H1 (cell line): ENCODE data around the gene ATP7B. TPM values are rescaled to one million over a fixed set of nuclear protein-coding genes. Genes with fewer than 3 reads are reported as not detected.

Experiments
- CTCF ChIA-PET: fragments of 300-600 bp; sonication (Branson Sonifier 250); formaldehyde crosslinking; loops from one replicate; lab custom pipeline; 2021; ENCODE audit not compliant: partially characterized antibody; lab: Charles Lee
- POLR2A ChIA-PET: fragments of 300-600 bp; sonication (Branson Sonifier 250); formaldehyde crosslinking; loops from one replicate; lab custom pipeline; 2021; ENCODE audit warnings: inconsistent platforms; ENCODE audit not compliant: partially characterized antibody; lab: Charles Lee
- DNase-seq, 2 experiments: peaks; one replicate each; pipeline versions ENCODE4 v3.0.0 to v3.0.0-alpha.2; 2010 to 2022; ENCODE audit warnings: low spot score in 2 of 2, low read depth in 1 of 2, mixed read lengths in 1 of 2
- FAIRE-seq: peaks from 2 replicates; lab custom pipeline; 2011; peaks lifted over from hg19 to GRCh38; lab: Jason Lieb, UNC
- H2AFZ ChIP-seq: 2 replicates; pipeline ENCODE4 v1.8.1; 2012; ENCODE audit warnings: low read length, inconsistent platforms
- H2AK5ac ChIP-seq: 2 replicates; pipeline ENCODE4 v1.6.1; 2013; ENCODE audit warnings: low read depth, low read length
- H2BK120ac ChIP-seq: replicated peaks from 2 replicates; pipeline ENCODE3; 2013; ENCODE audit warnings: low read depth, low read length, inconsistent platforms
- H2BK12ac ChIP-seq: 2 replicates; pipeline ENCODE4 v1.6.1; 2013; ENCODE audit warnings: low read depth, low read length
- H2BK15ac ChIP-seq: 2 replicates; pipeline ENCODE4 v1.6.1; 2013; ENCODE audit warnings: low read length
- H2BK20ac ChIP-seq: 2 replicates; pipeline ENCODE4 v1.6.1; 2013; ENCODE audit warnings: low read length
- H2BK5ac ChIP-seq: 2 replicates; pipeline ENCODE4 v1.6.1; 2013; ENCODE audit warnings: low read depth, low read length
- H3K14ac ChIP-seq: 2 replicates; pipeline ENCODE4 v1.6.1; 2013; ENCODE audit warnings: inconsistent platforms; ENCODE audit not compliant: insufficient read length
- H3K18ac ChIP-seq: 2 replicates; pipeline ENCODE4 v1.6.1; 2013; ENCODE audit warnings: low read length; ENCODE audit errors: extremely low read depth
- H3K23ac ChIP-seq: 2 replicates; pipeline ENCODE4 v1.6.1; 2013; ENCODE audit warnings: inconsistent platforms; ENCODE audit not compliant: insufficient read length
- H3K23me2 ChIP-seq: 2 replicates; pipeline ENCODE4 v1.6.1; 2013; ENCODE audit warnings: low read depth, low read length
- H3K27ac ChIP-seq: 2 replicates; pipeline ENCODE4 v1.6.1; 2011; ENCODE audit warnings: low read depth, low read length, inconsistent platforms
- H3K27me3 ChIP-seq, 4 experiments: replicated peaks in 1 of 4; 1 replicate in 1 of 4; 2 replicates in 3 of 4; pipeline versions ENCODE4 v1.6.1 to v1.8.1; 2011 to 2013; ENCODE audit warnings: low read length in 3 of 4, mild to moderate bottlenecking in 3 of 4, inconsistent platforms in 2 of 4, mixed read lengths in 2 of 4, moderate library complexity in 1 of 4; ENCODE audit not compliant: control insufficient read depth in 3 of 4, insufficient read depth in 3 of 4; ENCODE audit errors: extremely low read depth in 1 of 4
- H3K36me3 ChIP-seq, 4 experiments: 2 replicates each; pipeline versions ENCODE4 v1.6.1 to v1.8.1; 2011 to 2013; ENCODE audit warnings: mild to moderate bottlenecking in 4 of 4, low read length in 3 of 4, moderate library complexity in 2 of 4, control low read depth in 1 of 4, inconsistent platforms in 1 of 4; ENCODE audit not compliant: insufficient read depth in 4 of 4, control insufficient read depth in 2 of 4
- H3K4ac ChIP-seq: replicated peaks from 2 replicates; pipeline ENCODE3; 2013; ENCODE audit warnings: low read length, low read depth, mixed read lengths, inconsistent platforms; ENCODE audit not compliant: insufficient read length
- H3K4me1 ChIP-seq, 4 experiments: replicated peaks in 1 of 4; 1 replicate in 1 of 4; 2 replicates in 3 of 4; pipeline versions ENCODE4 v1.6.1 to v1.8.1; 2011 to 2013; ENCODE audit warnings: low read length in 3 of 4, inconsistent platforms in 2 of 4, mixed read lengths in 1 of 4; ENCODE audit not compliant: insufficient read depth in 4 of 4, control insufficient read depth in 3 of 4
- H3K4me2 ChIP-seq, 2 experiments: 2 replicates each; pipeline versions ENCODE4 v1.6.1 to v1.8.1; 2011 to 2013; ENCODE audit warnings: low read depth in 2 of 2, low read length in 2 of 2, control low read depth in 1 of 2, inconsistent platforms in 1 of 2, mild to moderate bottlenecking in 1 of 2; ENCODE audit not compliant: insufficient read depth in 1 of 2
- H3K4me3 ChIP-seq, 4 experiments: fragments of 200-600, 300-600 bp in 1 of 4; sonication (generic), shearing (Covaris generic), sonication (Bioruptor Twin) in 1 of 4; 2 replicates each; pipeline versions ENCODE4 v1.5.1 to v1.8.1; 2011 to 2016; ENCODE audit warnings: low read length in 4 of 4, low read depth in 3 of 4, control low read depth in 2 of 4, inconsistent platforms in 2 of 4, mild to moderate bottlenecking in 2 of 4, mixed read lengths in 1 of 4, moderate library complexity in 1 of 4; ENCODE audit not compliant: insufficient read depth in 2 of 4; ENCODE audit errors: extremely low read depth in 1 of 4
- H3K56ac ChIP-seq: replicated peaks from 2 replicates; pipeline ENCODE3; 2013; ENCODE audit warnings: low read depth, mild to moderate bottlenecking, mixed read lengths, low read length, inconsistent platforms; ENCODE audit not compliant: insufficient read length
- H3K79me1 ChIP-seq: 2 replicates; pipeline ENCODE4 v1.6.1; 2013; ENCODE audit warnings: low read depth, low read length, control low read depth
- H3K79me2 ChIP-seq, 2 experiments: 2 replicates each; pipeline versions ENCODE4 v1.6.1 to v1.8.1; 2012 to 2013; ENCODE audit warnings: low read length in 2 of 2, mild to moderate bottlenecking in 2 of 2, inconsistent platforms in 1 of 2; ENCODE audit not compliant: insufficient read depth in 2 of 2, control insufficient read depth in 1 of 2
- H3K9ac ChIP-seq, 4 experiments: replicated peaks in 1 of 4; 1 replicate in 1 of 4; 2 replicates in 3 of 4; pipeline versions ENCODE4 v1.6.1 to v1.8.1; 2011 to 2013; ENCODE audit warnings: low read depth in 3 of 4, low read length in 3 of 4, control low read depth in 2 of 4, mild to moderate bottlenecking in 2 of 4, moderate library complexity in 2 of 4, inconsistent platforms in 1 of 4; ENCODE audit errors: extremely low read depth in 1 of 4
- H3K9me3 ChIP-seq, 2 experiments: 2 replicates each; pipeline versions ENCODE4 v1.6.1 to v1.8.1; 2012 to 2013; ENCODE audit warnings: mild to moderate bottlenecking in 2 of 2, moderate library complexity in 2 of 2, control low read depth in 1 of 2, inconsistent platforms in 1 of 2, low read depth in 1 of 2, low read length in 1 of 2, mixed read lengths in 1 of 2; ENCODE audit not compliant: insufficient read depth in 2 of 2
- H4K20me1 ChIP-seq, 2 experiments: replicated peaks in 1 of 2; 2 replicates each; pipeline versions ENCODE3 to v1.8.1; 2011 to 2013; ENCODE audit warnings: inconsistent platforms in 2 of 2, low read length in 2 of 2, mild to moderate bottlenecking in 1 of 2; ENCODE audit not compliant: insufficient read depth in 2 of 2, control insufficient read depth in 1 of 2
- H4K5ac ChIP-seq: 2 replicates; pipeline ENCODE4 v1.6.1; 2013; ENCODE audit warnings: low read length, low read depth, mixed read lengths, inconsistent platforms; ENCODE audit not compliant: insufficient read length
- H4K8ac ChIP-seq: 2 replicates; pipeline ENCODE4 v1.8.0; 2013; ENCODE audit warnings: mild to moderate bottlenecking, moderate library complexity, low read length, inconsistent platforms; ENCODE audit not compliant: insufficient read depth; ENCODE audit errors: extremely low read depth
- H4K91ac ChIP-seq: replicated peaks from 2 replicates; pipeline ENCODE3; 2013; ENCODE audit warnings: low read length, mixed read lengths, inconsistent platforms; ENCODE audit not compliant: insufficient read length
- CBX5 ChIP-seq: fragments of 300-800, 300-1000 bp; sonication (generic); IDR thresholded peaks from 2 replicates; pipeline ENCODE4 v1.7.1; 2016; ENCODE audit warnings: antibody characterized with exemption, low read length, low read depth
- CHD2 ChIP-seq: IDR thresholded peaks from 2 replicates; pipeline ENCODE4 v1.6.1; 2012; ENCODE audit warnings: low read length, improper control_type of control experiment
- CREB1 ChIP-seq: IDR thresholded peaks from 2 replicates; pipeline ENCODE4 v1.6.1; 2012; ENCODE audit warnings: inconsistent platforms
- CTCF ChIP-seq, 3 experiments: IDR thresholded peaks; 1 replicate in 2 of 3; 2 replicates in 1 of 3; pipeline versions ENCODE4 v1.5.1 to v1.6.1; 2011; ENCODE audit warnings: low read length in 3 of 3, mild to moderate bottlenecking in 3 of 3, inconsistent platforms in 2 of 3, low read depth in 1 of 3, moderate library complexity in 1 of 3; ENCODE audit not compliant: insufficient read depth in 1 of 3; ENCODE audit errors: control extremely low read depth in 1 of 3
- EP300 ChIP-seq, 2 experiments: IDR thresholded peaks; 1 replicate in 1 of 2; 2 replicates in 1 of 2; pipeline ENCODE4 v1.6.1; 2011 to 2012; ENCODE audit warnings: low read depth in 2 of 2, low read length in 2 of 2, mild to moderate bottlenecking in 2 of 2, borderline replicate concordance in 1 of 2, inconsistent platforms in 1 of 2, moderate library complexity in 1 of 2
- JUND ChIP-seq: IDR thresholded peaks from 2 replicates; pipeline ENCODE4 v1.6.1; 2011; ENCODE audit warnings: mild to moderate bottlenecking, improper control_type of control experiment, low read length
- KDM4A ChIP-seq: IDR thresholded peaks from one replicate; pipeline ENCODE4 v1.7.1; 2012; ENCODE audit warnings: low read depth, mild to moderate bottlenecking, moderate library complexity, low read length, inconsistent platforms; ENCODE audit not compliant: severe bottlenecking
- SP2 ChIP-seq: IDR thresholded peaks from 2 replicates; pipeline ENCODE4 v1.6.1; 2012; ENCODE audit warnings: mild to moderate bottlenecking, low read length, inconsistent platforms
- SRF ChIP-seq: IDR thresholded peaks from 2 replicates; pipeline ENCODE4 v1.6.1; 2011; ENCODE audit warnings: mild to moderate bottlenecking, low read depth, low read length, moderate library complexity
- TCF12 ChIP-seq: IDR thresholded peaks from 2 replicates; pipeline ENCODE4 v1.6.1; 2011; ENCODE audit warnings: low read depth, mild to moderate bottlenecking, low read length
- WGBS, 2 experiments: shearing (Covaris generic) in 1 of 2; methylation state at CpG; one replicate each; pipeline versions ENCODE4 v1.1.6 to v1.1.7; 2013 to 2015; ENCODE audit warnings: low lambda C conversion rate in 2 of 2, mixed read lengths in 2 of 2, inconsistent platforms in 1 of 2, low coverage in 1 of 2, missing lambda C conversion rate in 1 of 2; ENCODE audit not compliant: insufficient replicate concordance in 2 of 2, insufficient coverage in 1 of 2, insufficient read length in 1 of 2; ENCODE audit errors: extremely low coverage in 1 of 2, missing lambda C conversion rate in 1 of 2; 5-methylcytosine and 5-hydroxymethylcytosine counted together
- polyA plus RNA-seq, 7 experiments: library from polyadenylated mRNA; depleted of rRNA in 3 of 7; stranded (reverse) in 5 of 7; unstranded in 2 of 7; fragments of >200 nt in 5 of 7; fragments of 200-250 nt in 2 of 7; gene quantifications; 1 replicate in 5 of 7; 2 replicates in 1 of 7; 4 replicates in 1 of 7; pipeline versions ENCODE4 v1.2.1 to v1.2.3, GENCODE V29; 2011 to 2013; ENCODE audit warnings: missing spikeins in 2 of 7, mixed read lengths in 2 of 7
- total RNA-seq: library from RNA; stranded (reverse); fragmentation: NEBNext Ultra II Directional; extraction: Animal tissue kit (Norgen Biotek cat#: 25700); gene quantifications from 2 replicates; pipeline ENCODE4 v1.2.1, GENCODE V29; 2021

Gene ATP7B
- total and polyA plus RNA-seq, 2 of the 8 experiments (the other 6 are each of a cell fraction or from before 2014, with no cell fraction given), result 4.1 to 9.2 TPM

GRCh38 chr13:52016296-52016695, 5.0 kb upstream of the ATP7B start:
- Histone ChIP-seq H3K27me3 (no peaks in the 10 kb centered on the region), H2AFZ (no peak overlapping the region), H2BK20ac (no peak overlapping the region), H3K4me1 (no peaks in the 10 kb centered on the region), H3K56ac (no peak overlapping the region), H4K5ac (no peak overlapping the region), H3K18ac (no peak overlapping the region), H3K79me1 (peaks cover 1% of the 10 kb centered on the region; the same call in 1 of the 2 replicates), H4K8ac (no peak overlapping the region), H2BK15ac (no peak overlapping the region), H3K27ac (no peak overlapping the region), H2BK120ac (no peak overlapping the region), H3K23ac (no peak overlapping the region), H2BK12ac (no peak overlapping the region), H4K20me1 (peaks cover 0 to 2% of the 10 kb centered on the region in 2 experiments), H3K4me2 (no peak overlapping the region), H3K4ac (no peak overlapping the region), H3K79me2 (peaks cover 0 to 57% of the 10 kb centered on the region in 2 experiments; a peak in 3 of 4 replicates), H2BK5ac (no peak overlapping the region), H3K36me3 (peaks cover 0 to 15% (median 5%) of the 10 kb centered on the region in 4 experiments; a peak in 4 of 8 replicates), H3K9ac (no peak overlapping the region), H4K91ac (no peak overlapping the region), H3K4me3 (no peak overlapping the region), H2AK5ac (no peak overlapping the region), H3K23me2 (peaks cover 4% of the 10 kb centered on the region), H3K14ac (no peak overlapping the region), H3K9me3 (no peaks in the 10 kb centered on the region; a peak in 1 of 4 replicates)
- ChIA-PET CTCF (interaction anchor here (1.2 kb wide), 1 partner anchor 14 kb away, joined by 3 read pairs; no protein-coding TSS in a partner anchor), POLR2A (interaction anchor here (1.1 kb wide), 1 partner anchor 10 kb away, joined by 3 read pairs; no protein-coding TSS in a partner anchor)
- DNase-seq (no peak), FAIRE-seq (no peak)
- TF ChIP-seq KDM4A (no peak), SP2 (no peak), EP300 (IDR thresholded peaks at IDR 0.05; ENCODE audit: borderline replicate concordance in 1 of 2, low read depth in 2 of 2, low read length in 2 of 2) (no peak), CREB1 (no peak), CHD2 (no peak), SRF (no peak), TCF12 (no peak), JUND (no peak), CBX5 (no peak), CTCF (IDR thresholded peaks at IDR 0.05; ENCODE audit: control extremely low read depth in 1 of 3, insufficient read depth in 1 of 3, low read depth in 1 of 3, low read length in 3 of 3) (no peak)
- 85% methylated on average over 3 of the region's 3 CpGs; no CpG with 5 or more reads in 1 of the 2 experiments for WGBS, 2 experiments
